GM19438 (cell line): ENCODE data around the gene DRD5.
A peak's percentile ranks its signal among the peaks of the same experiment; 100 is the strongest.

Source experiments
- ATAC-seq: cut with Tn5 transposase; IDR thresholded peaks from one replicate; pipeline ENCODE4 v1.9.1; 2021; ENCODE audit warnings: low read depth; ENCODE audit not compliant: unreplicated experiment

DRD5 gene

DNA sequence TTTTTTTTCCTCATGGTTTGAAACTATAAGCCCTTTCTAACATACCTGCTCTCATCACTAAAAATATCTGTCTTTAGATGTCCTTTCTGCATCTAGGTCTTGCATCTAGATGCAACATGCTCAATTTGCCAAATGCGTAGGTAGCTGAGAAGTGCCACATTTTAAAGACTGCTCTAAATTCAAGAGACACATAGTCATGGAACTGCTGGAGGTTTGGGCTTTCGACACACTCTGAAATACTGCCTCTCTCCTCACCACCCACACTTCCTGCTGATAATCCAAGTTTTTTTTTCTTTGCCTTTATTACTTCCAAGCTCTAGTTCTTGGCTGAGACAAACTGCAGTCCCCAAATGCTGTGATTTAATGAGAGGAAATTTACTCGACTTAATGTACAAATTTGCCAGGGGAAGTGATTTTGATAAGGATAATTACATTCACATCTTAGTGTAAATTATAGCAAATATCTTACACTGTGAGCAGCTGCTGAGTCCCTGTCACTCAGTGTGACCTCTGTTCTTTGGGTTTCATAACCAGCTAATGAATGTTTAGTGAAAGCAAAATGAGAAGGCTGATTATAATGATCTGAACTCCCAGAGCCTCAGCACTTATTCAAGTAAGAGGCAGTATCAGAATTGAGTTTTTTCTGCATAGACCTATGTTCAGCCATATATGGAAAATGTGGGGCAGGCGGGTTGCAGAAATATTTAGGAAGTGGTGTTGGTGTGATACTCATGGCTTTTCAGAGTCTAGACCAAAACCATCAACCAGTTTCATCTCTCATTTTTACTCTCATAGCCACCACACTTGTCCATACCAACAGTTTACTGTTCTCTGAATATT, 31.3 kb downstream of the DRD5 start:
- peak; percentile 96 for ATAC-seq

DNA sequence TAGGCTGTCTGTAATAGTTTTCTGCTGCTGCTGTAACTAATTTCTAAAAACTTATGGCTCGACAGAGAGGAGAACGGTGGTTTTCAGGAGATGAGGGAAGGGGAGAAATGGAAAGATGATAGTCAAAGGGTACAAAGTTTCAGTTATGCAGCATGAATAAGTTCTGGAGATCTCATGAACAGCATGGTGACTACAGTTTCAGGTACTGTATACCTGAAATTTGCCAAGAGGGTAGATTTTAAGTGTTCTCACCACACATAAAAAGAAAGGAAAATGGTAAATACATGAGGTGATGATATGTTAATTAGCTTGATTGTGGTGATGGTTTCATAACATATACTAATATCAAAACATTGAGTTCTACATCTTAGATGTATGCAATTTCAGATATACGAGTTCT, 34.9 kb downstream of the DRD5 start:
- ATAC-seq, result no peak

DNA sequence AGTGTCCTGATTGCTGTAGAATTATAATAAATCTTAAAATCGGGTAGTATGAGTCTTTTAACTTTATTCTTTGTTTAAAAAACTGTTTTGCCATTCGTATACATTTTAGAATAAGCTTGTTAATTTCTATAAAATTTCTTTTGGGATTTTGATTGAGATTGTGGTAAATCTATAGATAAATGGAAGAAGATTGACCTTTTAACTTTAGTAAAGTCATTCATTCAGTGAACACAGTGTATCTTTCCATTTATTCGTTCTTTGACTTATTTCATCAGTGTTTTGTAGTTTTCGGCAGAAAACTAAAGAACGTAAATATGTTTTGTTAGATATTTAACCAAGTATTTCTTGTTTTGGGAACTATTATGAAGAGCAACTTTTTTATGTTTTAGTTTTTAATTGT, 38.9 kb downstream of the DRD5 start:
- no peak for ATAC-seq

DNA sequence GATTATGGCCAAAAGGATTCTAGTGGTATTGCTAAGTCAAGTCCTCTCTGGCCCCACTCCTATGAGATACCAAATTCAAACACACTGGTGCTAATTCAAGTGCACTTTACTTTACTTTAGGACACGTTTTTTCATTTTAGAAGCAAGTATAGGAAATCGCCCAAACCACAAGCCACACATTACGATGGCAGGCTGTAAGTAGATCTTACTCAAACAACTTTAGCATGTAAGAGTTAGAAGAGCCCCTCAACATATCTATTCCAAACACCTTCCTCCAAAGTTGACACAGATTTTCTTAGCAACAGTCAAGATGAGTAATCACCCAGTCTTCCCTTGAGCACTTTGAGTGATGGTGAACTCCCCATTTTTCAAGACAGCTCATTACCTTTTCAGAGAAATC, 43.6 kb downstream of the DRD5 start:
- ATAC-seq, result no peak

DNA sequence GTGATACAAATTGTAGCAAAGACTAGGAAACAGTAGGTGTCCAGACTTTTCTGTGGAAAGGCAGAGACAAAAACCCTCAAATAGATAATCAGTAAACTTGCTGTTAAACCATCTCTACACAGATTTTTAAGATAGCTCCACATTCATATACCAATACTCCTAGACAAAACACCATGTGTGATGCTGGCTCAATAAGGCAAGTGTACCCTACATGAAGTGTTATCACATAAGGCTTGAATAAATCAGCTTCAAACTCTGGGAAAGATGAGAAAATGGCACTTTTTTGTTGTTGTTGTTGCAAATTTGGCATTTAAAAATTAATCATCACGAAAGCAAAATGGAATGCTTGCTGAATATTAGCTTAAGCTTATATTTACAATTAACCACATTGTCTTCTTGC, 45.1 kb downstream of the DRD5 start:
- no peak for ATAC-seq

DNA sequence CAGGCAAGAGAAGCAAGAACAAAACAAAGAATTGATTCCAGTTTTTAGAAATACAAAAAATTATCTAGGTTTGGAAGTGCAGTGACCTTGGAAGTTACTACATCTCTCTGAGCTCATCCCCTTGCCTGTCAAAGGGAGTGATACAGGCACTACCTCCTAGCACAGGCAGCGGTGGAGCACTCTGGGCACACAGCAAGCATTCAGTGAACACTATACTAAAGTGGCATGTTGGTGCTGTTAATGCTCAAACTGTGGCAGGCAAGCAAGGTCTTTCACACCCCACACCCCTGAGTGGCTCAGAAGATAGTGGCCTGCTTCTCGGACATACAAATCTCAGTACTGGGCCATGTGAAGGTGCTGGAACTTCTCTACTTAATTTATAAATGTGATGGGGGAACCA, 51.2 kb downstream of the DRD5 start:
- ATAC-seq, result no peak

DNA sequence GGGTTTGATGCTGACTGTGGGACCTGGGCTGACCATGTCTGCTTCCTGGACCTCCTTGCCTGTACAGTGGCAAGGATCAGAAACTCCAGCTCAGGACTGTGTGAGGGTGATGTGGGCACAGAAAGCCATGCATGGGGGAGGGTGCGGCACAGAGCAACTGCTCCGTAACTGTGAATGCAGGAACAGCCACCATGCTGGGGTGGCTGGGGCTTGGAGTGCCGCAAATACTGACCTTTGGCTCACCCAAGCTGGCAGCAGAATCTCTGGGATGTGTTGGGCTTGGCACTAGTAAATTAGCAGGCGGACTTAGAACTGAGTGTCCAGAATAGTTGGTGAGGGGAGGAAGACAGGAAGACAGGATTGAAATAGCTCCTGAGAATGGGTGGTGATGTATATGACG, 52.0 kb downstream of the DRD5 start:
- no peak for ATAC-seq
